Breast epithelium (tissue), 3 donors: ENCODE measurements around the gene A2ML1.

ENCODE experiments used
- CTCF ChIP-seq, 3 donors: fragments of 450-650 bp; IDR thresholded peaks; one replicate each; pipeline ENCODE4 v1.5.1; 2016 to 2017; ENCODE audit warnings: antibody characterized with exemption in 3 of 3, mild to moderate bottlenecking in 3 of 3, moderate library complexity in 3 of 3
- POLR2A ChIP-seq: fragments of 450-650 bp; IDR thresholded peaks from one replicate; pipeline ENCODE4 v1.6.1; 2016; ENCODE audit warnings: antibody characterized with exemption, mild to moderate bottlenecking, moderate library complexity
- POLR2AphosphoS5 ChIP-seq, 3 donors: sonication (generic); formaldehyde crosslinking; IDR thresholded peaks; one replicate each; pipeline ENCODE4 v1.6.1; 2017; ENCODE audit warnings: antibody characterized with exemption in 3 of 3

GRCh38 chr12:8855891-8856290, 33.5 kb downstream of the A2ML1 start:
- TF ChIP-seq CTCF (IDR thresholded peaks at IDR 0.05) (no peak), POLR2AphosphoS5 (IDR thresholded peaks at IDR 0.05) (no peak), POLR2A (no peak)
